ENCODE data around the gene CYLD. TPM values are rescaled to one million over a fixed set of nuclear protein-coding genes. Genes with fewer than 3 reads are reported as not detected.

The CYLD gene
- total RNA-seq, 2 experiments from 2014 or later, result 135 to 195 TPM

DNA sequence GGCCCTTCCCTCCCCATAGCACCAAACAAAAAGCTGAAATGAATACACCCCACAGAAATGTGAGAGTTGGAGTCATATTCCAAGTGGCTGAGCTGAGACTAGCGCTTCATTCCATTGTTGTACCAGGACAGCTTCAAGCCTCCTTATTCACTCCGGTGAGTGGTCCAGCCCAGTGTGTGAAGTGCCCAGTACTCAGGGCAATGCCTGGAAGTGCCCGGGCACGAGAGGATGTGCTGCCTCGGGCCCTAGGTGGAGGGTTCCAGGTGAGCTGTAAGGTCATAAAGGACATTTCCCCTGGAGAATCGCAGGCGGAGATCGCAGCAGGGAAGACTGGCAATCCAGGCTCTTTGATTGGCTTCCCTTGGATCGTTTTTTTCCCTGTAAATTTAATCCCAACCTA lies 5.4 kb upstream of the CYLD start:
- Mint-ChIP-seq H3K27ac (no peak overlapping the region), H3K4me3 (no peak overlapping the region)
- ATAC-seq, result no peak

DNA sequence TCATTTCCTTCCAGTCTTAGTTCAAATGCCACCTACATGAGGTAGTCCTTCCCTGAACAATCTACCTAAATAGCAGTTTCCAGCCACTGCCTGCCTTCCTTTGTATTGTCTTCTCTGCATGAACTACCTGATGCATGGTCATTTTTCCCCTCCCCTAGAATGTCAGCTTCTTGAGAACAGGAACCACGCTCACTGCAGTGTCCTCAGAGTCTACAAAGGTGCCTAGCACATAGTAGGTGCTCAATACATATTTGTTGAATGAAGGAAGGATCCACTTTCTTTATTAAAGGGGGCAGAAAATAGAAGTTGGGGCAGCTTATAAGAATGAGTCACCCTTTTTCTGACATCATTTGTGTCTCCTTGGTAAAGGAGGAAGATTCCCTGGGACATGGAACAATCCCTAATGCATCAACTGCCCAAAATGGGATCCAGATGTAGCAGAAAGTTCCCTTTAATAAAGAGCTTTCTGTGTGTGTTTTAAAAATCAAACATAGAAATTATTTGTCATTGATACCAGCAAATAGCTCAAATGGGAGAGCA lies 4.4 kb upstream of the CYLD start:
- peaks cover 9% of the 10 kb centered on the region for H3K36me3 Mint-ChIP-seq
- H3K4me1 Mint-ChIP-seq, result peaks cover 23% of the 10 kb centered on the region
- ATAC-seq, result no peak
- H3K27me3 Mint-ChIP-seq, result no peaks in the 10 kb centered on the region
- H3K27ac Mint-ChIP-seq, result no peak overlapping the region
- no peak for DNase-seq
- H3K4me3 Mint-ChIP-seq, result no peak overlapping the region
- CTCF ChIA-PET, result no interaction called here
- H3K9me3 Mint-ChIP-seq (ENCODE audit: low read depth), result no peaks in the 10 kb centered on the region

More for the DNA sequence above, 5.4 kb upstream of the CYLD start:
- Mint-ChIP-seq H3K27me3 (no peaks in the 10 kb centered on the region), H3K4me1 (peaks cover 25% of the 10 kb centered on the region), H3K36me3 (peaks cover 9% of the 10 kb centered on the region), H3K9me3 (ENCODE audit: low read depth) (no peaks in the 10 kb centered on the region)
- no peak for DNase-seq
- CTCF ChIA-PET, result interaction anchor here (0.6 to 1.2 kb wide), 5 partner anchors 34 to 71 kb away, joined by 3 to 6 read pairs (median 3); no protein-coding TSS in a partner anchor

DNA sequence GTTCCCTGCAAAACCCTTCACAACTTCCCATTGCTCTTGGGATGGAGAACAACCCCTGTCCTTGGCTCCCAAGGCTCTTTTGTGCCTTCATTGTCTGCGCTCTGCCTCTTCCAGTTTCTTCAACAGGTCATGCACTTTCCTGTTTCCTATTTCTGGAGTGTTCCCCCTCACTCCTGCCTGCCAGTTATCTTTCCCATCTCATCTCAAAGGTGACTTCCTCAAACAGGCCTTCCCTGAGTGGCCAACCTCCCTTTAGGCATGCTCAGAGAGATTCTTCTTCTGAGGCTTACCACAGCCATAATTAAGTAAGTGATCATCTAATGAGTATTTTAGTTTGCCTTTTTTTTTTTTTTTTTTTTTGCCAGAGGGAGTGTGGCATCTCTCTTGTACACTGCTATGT lies 2.9 kb upstream of the CYLD start:
- no peak for ATAC-seq
- Mint-ChIP-seq H3K36me3 (peaks cover 16% of the 10 kb centered on the region), H3K4me3 (no peak overlapping the region), H3K27me3 (no peaks in the 10 kb centered on the region), H3K4me1 (peaks cover 26% of the 10 kb centered on the region), H3K27ac (peak overlapping the region; percentile 39), H3K9me3 (ENCODE audit: low read depth) (no peaks in the 10 kb centered on the region)
- CTCF ChIA-PET, result interaction anchor here (1.4 kb wide), 1 partner anchor 18 kb away, joined by 3 read pairs; no protein-coding TSS in a partner anchor
- no peak for DNase-seq

DNA sequence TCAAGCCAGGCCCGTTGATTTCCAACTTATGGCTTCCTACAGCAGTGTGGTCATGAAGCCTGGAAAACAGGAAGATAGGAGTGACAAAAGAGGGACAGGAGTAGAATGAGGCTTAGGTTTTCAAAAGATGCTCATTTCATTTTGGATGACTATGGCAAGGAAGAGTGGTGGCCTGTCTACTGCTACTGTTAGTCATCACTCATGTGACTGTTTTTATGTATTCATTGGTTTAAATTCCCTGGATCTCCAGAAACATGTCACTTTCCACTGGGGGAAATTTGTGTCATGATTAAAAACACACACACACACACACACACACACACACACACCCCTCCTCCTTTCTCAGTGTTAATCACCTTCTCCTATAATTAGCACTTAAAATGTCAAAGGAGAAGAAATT lies 1.1 kb upstream of the CYLD start:
- Mint-ChIP-seq H3K27ac (peak overlapping the region; percentile 91), H3K4me3 (no peak overlapping the region), H3K27me3 (no peaks in the 10 kb centered on the region), H3K9me3 (ENCODE audit: low read depth) (no peaks in the 10 kb centered on the region), H3K36me3 (peaks cover 28% of the 10 kb centered on the region), H3K4me1 (peaks cover 36% of the 10 kb centered on the region)
- CTCF ChIA-PET, result interaction anchor here (0.9 to 8.0 kb wide), 7 partner anchors 13 to 73 kb away, joined by 3 to 51 read pairs (median 4); no protein-coding TSS in a partner anchor
- no peak for DNase-seq
- ATAC-seq, result no peak

DNA sequence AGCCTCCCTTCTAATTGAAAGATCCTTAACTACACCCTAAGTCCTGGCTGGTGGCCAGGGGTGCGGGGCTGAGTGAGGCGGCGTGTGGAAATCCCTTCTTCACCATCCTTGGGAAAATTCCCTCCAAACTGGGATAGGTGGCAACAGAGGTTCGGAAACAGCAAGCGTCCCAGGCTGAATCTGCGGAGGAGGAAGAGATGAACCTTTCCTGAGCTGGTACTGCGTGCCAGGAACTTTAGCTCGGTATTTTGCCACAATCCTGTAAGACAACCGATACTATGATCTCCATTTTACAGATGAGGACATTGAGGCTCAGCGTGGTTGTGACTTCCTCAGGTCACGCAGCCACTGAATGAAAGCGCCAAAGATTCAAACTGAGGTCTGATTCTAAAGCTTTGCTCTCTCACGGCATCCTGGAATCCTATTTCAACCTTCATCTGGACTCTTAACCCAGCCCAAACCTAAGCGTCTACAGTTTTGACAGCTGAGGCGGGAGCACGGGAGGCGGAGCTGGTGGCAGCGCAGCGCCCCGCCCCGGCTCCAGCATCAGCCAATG lies 583 bp upstream of the CYLD start:
- Mint-ChIP-seq H3K4me1 (peaks cover 37% of the 10 kb centered on the region), H3K27ac (peak overlapping the region; percentile 91), H3K36me3 (peaks cover 30% of the 10 kb centered on the region), H3K27me3 (no peaks in the 10 kb centered on the region), H3K4me3 (peak overlapping the region; percentile 93), H3K9me3 (ENCODE audit: low read depth) (no peaks in the 10 kb centered on the region)
- ATAC-seq (no peak), DNase-seq (no peak)
- CTCF ChIA-PET, result interaction anchor here (0.7 to 8.0 kb wide), 13 partner anchors 15 to 716 kb away, joined by 3 to 51 read pairs (median 4); partner anchors contain the start of gene CNEP1R1

DNA sequence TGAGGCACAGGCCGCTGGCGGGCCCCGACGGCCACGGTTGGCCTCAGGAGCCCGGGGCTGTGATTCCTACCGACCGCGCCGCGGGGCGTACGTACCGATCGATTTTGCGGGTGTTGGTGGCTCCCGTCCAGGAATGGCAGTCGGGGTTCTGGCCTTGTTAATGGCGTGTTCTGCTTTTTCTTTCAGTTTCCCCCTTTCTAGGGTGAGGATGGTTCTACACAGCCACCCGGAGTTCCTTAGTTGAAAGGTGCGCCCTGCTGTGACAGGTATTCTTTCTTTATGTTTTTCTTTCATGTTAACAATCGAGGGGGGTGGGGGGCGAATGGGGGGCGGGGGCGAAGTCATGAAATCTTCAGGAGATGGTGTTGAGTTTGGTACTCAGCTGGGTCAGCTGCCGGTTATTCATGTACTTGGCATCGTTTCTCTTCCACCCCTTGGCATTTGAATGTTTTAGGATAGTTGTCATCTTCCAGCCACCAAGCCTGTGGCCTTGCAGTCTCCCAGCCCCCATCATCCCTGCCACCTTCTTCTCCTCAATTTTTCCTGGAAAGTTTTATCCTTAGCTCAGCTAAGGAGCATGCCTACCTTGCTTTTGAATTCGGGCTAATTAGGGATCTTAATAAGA lies 802 bp downstream of the CYLD start:
- no peaks in the 10 kb centered on the region for H3K27me3 Mint-ChIP-seq
- CTCF ChIA-PET, result interaction anchor here (0.8 to 13.0 kb wide), 3 partner anchors 59 to 74 kb away, joined by 3 to 252 read pairs (median 51); no protein-coding TSS in a partner anchor
- DNase-seq (peak; percentile 70), ATAC-seq (no peak)
- peak overlapping the region; percentile 95 for H3K27ac Mint-ChIP-seq
- peaks cover 45% of the 10 kb centered on the region for H3K4me1 Mint-ChIP-seq
- peaks cover 36% of the 10 kb centered on the region for H3K36me3 Mint-ChIP-seq
- H3K9me3 Mint-ChIP-seq (ENCODE audit: low read depth), result no peaks in the 10 kb centered on the region
- H3K4me3 Mint-ChIP-seq, result peak overlapping the region; percentile 93

DNA sequence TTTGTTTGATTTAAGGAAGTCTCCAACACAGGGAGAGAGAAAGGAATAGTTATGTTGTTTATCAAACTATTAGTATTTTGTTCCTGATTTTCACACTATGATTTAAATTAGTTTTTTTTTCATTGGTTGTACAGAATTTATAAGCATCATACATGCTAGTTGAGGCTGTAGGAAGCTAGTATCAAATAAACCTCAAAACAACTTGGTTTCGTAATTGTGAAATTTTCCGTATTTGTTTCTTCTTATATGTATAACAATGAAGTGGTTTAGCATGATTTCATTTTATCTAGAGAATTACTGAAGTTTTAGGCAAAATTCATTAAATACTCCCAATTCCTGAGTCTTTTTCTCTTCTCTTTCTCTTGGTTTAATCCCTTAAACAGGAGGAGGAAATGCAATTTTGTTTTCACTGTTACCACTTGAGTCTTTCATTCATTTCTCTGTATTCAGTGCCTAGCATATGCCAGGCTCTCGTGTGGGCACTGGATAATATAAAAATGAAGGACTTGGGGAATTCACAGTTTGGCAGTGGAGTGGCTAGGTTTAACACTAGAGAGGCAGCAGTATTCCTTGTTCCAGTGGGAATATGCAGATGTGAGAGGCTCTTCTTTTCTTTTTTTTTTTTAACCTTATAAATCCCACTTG lies 1.8 kb downstream of the CYLD start:
- CTCF ChIA-PET, result interaction anchor here (0.9 to 13.0 kb wide), 8 partner anchors 10 to 533 kb away, joined by 3 to 252 read pairs (median 7); partner anchors contain the start of gene SNX20
- peaks cover 51% of the 10 kb centered on the region for H3K4me1 Mint-ChIP-seq
- no peaks in the 10 kb centered on the region for H3K27me3 Mint-ChIP-seq
- peak overlapping the region; percentile 93 for H3K4me3 Mint-ChIP-seq
- peak overlapping the region; percentile 95 for H3K27ac Mint-ChIP-seq
- ATAC-seq (no peak), DNase-seq (no peak)
- H3K36me3 Mint-ChIP-seq, result peaks cover 37% of the 10 kb centered on the region
- H3K9me3 Mint-ChIP-seq (ENCODE audit: low read depth), result no peaks in the 10 kb centered on the region

DNA sequence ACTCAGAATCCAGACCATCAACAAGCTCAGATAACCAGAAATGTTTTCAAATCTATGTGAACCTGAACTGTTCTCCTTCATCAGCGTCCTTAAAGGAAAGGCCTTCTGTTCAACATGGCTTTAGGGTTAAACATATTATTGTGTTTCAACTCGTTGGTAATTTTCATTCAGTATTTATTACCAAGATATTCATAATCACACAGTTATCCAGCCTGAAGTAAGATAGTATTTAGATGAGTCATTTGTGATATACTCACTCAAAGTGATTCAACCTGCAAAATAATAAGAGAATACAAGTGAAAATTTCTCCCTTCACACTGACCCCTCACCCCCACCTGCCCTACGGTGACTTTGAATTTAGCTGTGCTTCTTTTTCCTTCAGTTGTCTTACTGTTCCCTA lies 3.0 kb downstream of the CYLD start:
- ATAC-seq (no peak), DNase-seq (no peak)
- Mint-ChIP-seq H3K4me3 (peak overlapping the region; percentile 93), H3K9me3 (ENCODE audit: low read depth) (no peaks in the 10 kb centered on the region), H3K27me3 (no peaks in the 10 kb centered on the region), H3K36me3 (peaks cover 41% of the 10 kb centered on the region), H3K27ac (peak overlapping the region; percentile 95), H3K4me1 (peaks cover 59% of the 10 kb centered on the region)
- CTCF ChIA-PET, result interaction anchor here (1.0 to 13.0 kb wide), 11 partner anchors 9 to 720 kb away, joined by 3 to 252 read pairs (median 8); partner anchors contain the start of genes CNEP1R1 and SNX20

DNA sequence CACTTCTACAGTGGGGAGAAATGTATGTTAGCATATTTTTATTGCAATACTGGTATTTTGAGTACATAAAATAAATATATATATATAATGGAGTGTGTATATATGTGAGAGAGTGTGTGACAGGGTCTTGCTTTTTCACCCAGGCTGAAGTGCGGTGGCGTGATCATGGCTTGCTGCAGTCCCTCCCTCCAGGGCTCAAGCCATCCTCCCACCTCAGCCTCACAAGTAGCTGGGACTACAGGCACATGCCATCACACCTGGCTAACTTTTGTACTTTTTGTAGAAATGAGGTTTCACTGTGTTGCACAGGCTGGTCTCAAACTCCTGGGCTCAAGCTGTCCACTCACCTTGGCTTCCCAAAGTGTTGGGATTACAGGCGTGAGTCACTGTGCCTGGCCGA lies 4.1 kb downstream of the CYLD start:
- DNase-seq (no peak), ATAC-seq (no peak)
- peaks cover 60% of the 10 kb centered on the region for H3K4me1 Mint-ChIP-seq
- H3K27ac Mint-ChIP-seq, result peak overlapping the region; percentile 95
- CTCF ChIA-PET, result interaction anchor here (1.1 to 13.0 kb wide), 10 partner anchors 26 to 721 kb away, joined by 3 to 252 read pairs (median 10); partner anchors contain the start of genes CNEP1R1 and SNX20
- H3K36me3 Mint-ChIP-seq, result peaks cover 47% of the 10 kb centered on the region
- no peaks in the 10 kb centered on the region for H3K9me3 Mint-ChIP-seq (ENCODE audit: low read depth)
- H3K27me3 Mint-ChIP-seq, result no peaks in the 10 kb centered on the region
- H3K4me3 Mint-ChIP-seq, result peak overlapping the region; percentile 93

DNA sequence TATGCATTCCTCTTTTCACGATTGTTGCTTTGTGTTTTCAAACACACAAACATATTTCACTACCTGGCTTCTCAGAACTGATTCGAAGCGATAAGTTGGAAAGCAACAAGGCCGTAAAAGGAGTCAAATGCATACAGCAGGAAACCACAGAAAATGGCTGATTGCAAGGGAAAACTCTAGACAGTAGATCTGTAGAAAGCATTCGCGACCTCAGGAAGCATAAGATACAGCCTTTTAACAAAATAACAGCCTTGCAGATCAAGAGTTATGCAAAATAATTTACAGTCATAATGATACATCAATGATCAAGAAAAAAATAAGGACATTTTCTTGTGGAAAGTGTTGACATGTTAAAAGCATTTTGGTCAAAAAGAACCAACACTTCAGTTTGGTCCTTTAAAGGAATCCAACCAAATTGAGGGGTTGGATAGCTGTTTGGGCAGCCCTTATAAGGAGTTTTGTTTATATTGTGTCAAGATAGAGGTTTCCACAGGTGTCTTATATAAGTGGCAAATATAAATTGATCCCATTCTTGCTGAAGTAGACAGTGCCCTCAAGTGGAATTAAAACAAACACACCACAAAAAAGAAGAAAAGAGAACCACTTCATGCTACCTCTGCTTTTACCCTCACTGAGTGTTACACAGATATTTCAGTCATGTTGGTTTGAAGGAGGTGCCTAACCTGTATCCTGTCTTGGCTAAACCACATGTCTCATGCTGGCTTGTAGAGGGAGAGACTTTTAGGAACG lies 5.5 kb downstream of the CYLD start:
- ATAC-seq (peak; percentile 70), DNase-seq (peak; percentile 60)
- H3K36me3 Mint-ChIP-seq, result peaks cover 54% of the 10 kb centered on the region

DNA sequence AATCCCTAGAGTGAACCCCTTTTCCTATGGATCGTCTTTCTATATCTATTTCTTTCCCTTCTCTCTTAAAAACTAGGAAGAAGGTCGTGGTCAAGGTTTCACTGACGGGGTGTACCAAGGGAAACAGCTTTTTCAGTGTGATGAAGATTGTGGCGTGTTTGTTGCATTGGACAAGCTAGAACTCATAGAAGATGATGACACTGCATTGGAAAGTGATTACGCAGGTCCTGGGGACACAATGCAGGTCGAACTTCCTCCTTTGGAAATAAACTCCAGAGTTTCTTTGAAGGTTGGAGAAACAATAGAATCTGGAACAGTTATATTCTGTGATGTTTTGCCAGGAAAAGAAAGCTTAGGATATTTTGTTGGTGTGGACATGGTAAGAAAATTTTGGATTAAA lies 9.6 kb downstream of the CYLD start:
- H3K4me3 Mint-ChIP-seq, result no peak overlapping the region
- no peaks in the 10 kb centered on the region for H3K9me3 Mint-ChIP-seq (ENCODE audit: low read depth)
- ATAC-seq, result no peak

More for the DNA sequence above, 5.5 kb downstream of the CYLD start:
- CTCF ChIA-PET, result interaction anchor here (0.6 to 13.0 kb wide), 16 partner anchors 27 to 722 kb away, joined by 3 to 252 read pairs (median 4); partner anchors contain the start of genes CNEP1R1 and SNX20
- Mint-ChIP-seq H3K27ac (peak overlapping the region; percentile 92), H3K4me1 (peaks cover 62% of the 10 kb centered on the region), H3K9me3 (ENCODE audit: low read depth) (no peaks in the 10 kb centered on the region), H3K4me3 (peak overlapping the region; percentile 72), H3K27me3 (no peaks in the 10 kb centered on the region)

DNA sequence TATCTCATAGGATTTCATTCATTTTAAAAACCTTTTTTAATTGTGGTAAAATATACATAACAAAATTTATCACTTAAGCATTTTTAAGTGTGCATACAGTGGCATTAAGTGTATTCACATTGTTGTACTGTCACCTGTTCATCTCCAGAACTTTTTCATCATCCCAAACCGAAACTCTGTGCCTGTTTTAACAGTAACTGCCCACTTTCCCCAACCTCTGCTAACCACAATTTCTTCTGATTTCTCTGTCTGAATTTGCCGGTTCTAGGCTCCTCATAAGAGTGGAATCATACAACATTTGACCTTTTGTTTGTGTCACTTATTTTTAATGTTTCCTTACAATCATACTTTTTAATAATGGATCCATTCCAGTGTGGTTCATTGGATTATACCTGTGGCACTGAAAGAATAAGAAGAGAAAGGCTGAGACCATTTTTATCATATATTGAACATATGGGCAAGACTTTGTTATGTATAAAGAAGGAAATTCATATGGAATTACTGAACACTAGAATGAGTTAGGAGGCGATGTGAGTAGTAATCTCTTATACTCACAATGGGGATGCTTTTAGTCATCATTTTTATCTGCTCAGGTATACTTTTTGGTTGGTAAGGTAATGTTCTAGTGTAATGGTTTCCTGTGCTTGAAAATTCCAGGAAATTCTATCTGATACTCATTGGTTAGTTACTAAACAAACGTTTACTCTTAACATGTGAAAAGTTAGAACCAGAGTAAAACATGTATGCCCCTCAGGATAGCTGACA lies 10.8 kb downstream of the CYLD start:
- H3K9me3 Mint-ChIP-seq (ENCODE audit: low read depth), result no peaks in the 10 kb centered on the region
- H3K27ac Mint-ChIP-seq, result peak overlapping the region; percentile 56
- ATAC-seq (no peak), DNase-seq (no peak)
- peak overlapping the region; percentile 0 for H3K4me3 Mint-ChIP-seq
- CTCF ChIA-PET, result interaction anchor here (0.6 to 13.0 kb wide), 3 partner anchors 9 to 84 kb away, joined by 3 to 252 read pairs (median 6); no protein-coding TSS in a partner anchor
- H3K4me1 Mint-ChIP-seq, result peaks cover 68% of the 10 kb centered on the region
- no peaks in the 10 kb centered on the region for H3K27me3 Mint-ChIP-seq
- peaks cover 59% of the 10 kb centered on the region for H3K36me3 Mint-ChIP-seq

More for the DNA sequence above, 9.6 kb downstream of the CYLD start:
- CTCF ChIA-PET, result interaction anchor here (1.2 to 13.0 kb wide), 5 partner anchors 55 to 726 kb away, joined by 3 to 252 read pairs (median 4); partner anchors contain the start of gene CNEP1R1
- peaks cover 61% of the 10 kb centered on the region for H3K36me3 Mint-ChIP-seq
- no peaks in the 10 kb centered on the region for H3K27me3 Mint-ChIP-seq
- DNase-seq, result no peak
- H3K4me1 Mint-ChIP-seq, result peaks cover 69% of the 10 kb centered on the region
- H3K27ac Mint-ChIP-seq, result peak overlapping the region; percentile 21
